Measurements from ENCODE around the gene MPPED1.

DNA sequence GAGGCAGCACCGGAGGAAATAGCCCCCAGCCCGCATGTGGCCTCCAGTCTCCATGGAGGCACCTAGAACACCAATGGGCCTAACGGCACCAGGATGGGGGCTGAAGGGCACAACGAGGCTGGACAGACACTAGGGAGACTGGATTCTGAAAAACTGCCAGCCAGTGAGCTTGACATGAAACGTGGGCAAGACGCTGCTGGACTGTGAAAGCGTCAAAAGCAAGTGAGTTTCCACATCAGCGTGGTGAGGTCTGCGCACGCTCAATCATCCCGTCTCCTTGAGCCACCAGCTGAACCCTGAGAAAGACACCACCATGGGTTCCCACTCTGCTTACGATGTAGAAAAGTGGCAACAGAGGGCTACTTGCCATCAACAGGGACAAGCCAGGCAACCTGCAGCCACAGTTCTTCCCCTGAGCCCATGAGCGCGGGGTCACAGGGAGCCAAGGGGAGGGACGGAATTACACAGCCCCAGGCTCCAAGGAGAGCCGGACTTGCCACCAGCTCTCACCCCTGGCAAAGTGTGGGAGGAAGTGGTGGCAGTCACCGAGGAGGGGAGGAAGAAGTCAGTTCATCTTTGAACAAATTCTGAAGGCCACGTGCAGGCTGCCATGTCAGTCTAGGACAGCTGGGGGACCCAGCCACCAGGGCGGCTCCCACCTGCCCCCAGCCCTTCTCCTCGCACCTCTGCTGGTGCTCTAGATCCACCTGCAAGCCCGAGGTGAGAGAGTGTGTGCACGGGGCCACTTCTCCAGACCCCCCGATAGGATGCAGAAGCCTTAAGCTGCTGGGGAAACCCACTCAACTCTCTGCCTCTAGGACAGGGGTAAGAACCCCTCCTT lies 131.1 kb downstream of the MPPED1 start:
- TF ChIP-seq ZBTB21 (CRISPR knock-in tag; IDR thresholded peaks at IDR 0.05; ENCODE audit: borderline replicate concordance), result no peak
- TF ChIP-seq, protein P1, sequence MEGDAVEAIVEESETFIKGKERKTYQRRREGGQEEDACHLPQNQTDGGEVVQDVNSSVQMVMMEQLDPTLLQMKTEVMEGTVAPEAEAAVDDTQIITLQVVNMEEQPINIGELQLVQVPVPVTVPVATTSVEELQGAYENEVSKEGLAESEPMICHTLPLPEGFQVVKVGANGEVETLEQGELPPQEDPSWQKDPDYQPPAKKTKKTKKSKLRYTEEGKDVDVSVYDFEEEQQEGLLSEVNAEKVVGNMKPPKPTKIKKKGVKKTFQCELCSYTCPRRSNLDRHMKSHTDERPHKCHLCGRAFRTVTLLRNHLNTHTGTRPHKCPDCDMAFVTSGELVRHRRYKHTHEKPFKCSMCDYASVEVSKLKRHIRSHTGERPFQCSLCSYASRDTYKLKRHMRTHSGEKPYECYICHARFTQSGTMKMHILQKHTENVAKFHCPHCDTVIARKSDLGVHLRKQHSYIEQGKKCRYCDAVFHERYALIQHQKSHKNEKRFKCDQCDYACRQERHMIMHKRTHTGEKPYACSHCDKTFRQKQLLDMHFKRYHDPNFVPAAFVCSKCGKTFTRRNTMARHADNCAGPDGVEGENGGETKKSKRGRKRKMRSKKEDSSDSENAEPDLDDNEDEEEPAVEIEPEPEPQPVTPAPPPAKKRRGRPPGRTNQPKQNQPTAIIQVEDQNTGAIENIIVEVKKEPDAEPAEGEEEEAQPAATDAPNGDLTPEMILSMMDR (IDR thresholded peaks at IDR 0.05), result no peak
- TF ChIP-seq ZNF138 (CRISPR knock-in tag; conservative IDR thresholded peaks at IDR 0.05), result no peak
- no peak for TF ChIP-seq NFYB (CRISPR knock-in tag; conservative IDR thresholded peaks at IDR 0.05; ENCODE audit: low read depth)
- TF ChIP-seq NR3C1 (CRISPR knock-in tag; conservative IDR thresholded peaks at IDR 0.05; ENCODE audit: low read depth), result no peak
- no peak for TF ChIP-seq CREM (CRISPR knock-in tag; IDR thresholded peaks at IDR 0.05)
- no peak for TF ChIP-seq FOXJ3 (CRISPR knock-in tag; IDR thresholded peaks at IDR 0.05; ENCODE audit: borderline replicate concordance)
- TF ChIP-seq, protein P2, sequence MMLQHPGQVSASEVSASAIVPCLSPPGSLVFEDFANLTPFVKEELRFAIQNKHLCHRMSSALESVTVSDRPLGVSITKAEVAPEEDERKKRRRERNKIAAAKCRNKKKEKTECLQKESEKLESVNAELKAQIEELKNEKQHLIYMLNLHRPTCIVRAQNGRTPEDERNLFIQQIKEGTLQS (CRISPR knock-in tag; conservative IDR thresholded peaks at IDR 0.05), result no peak
- TF ChIP-seq, protein P3, sequence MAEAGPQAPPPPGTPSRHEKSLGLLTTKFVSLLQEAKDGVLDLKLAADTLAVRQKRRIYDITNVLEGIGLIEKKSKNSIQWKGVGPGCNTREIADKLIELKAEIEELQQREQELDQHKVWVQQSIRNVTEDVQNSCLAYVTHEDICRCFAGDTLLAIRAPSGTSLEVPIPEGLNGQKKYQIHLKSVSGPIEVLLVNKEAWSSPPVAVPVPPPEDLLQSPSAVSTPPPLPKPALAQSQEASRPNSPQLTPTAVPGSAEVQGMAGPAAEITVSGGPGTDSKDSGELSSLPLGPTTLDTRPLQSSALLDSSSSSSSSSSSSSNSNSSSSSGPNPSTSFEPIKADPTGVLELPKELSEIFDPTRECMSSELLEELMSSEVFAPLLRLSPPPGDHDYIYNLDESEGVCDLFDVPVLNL (CRISPR knock-in tag; IDR thresholded peaks at IDR 0.05; ENCODE audit: borderline replicate concordance, low read depth), result no peak
- TF ChIP-seq ZNF121 (CRISPR knock-in tag; IDR thresholded peaks at IDR 0.05), result no peak
- no peak for TF ChIP-seq GABPB1 (CRISPR knock-in tag; IDR thresholded peaks at IDR 0.05)
- TF ChIP-seq, protein P4, sequence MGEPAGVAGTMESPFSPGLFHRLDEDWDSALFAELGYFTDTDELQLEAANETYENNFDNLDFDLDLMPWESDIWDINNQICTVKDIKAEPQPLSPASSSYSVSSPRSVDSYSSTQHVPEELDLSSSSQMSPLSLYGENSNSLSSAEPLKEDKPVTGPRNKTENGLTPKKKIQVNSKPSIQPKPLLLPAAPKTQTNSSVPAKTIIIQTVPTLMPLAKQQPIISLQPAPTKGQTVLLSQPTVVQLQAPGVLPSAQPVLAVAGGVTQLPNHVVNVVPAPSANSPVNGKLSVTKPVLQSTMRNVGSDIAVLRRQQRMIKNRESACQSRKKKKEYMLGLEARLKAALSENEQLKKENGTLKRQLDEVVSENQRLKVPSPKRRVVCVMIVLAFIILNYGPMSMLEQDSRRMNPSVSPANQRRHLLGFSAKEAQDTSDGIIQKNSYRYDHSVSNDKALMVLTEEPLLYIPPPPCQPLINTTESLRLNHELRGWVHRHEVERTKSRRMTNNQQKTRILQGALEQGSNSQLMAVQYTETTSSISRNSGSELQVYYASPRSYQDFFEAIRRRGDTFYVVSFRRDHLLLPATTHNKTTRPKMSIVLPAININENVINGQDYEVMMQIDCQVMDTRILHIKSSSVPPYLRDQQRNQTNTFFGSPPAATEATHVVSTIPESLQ (CRISPR knock-in tag; IDR thresholded peaks at IDR 0.05), result no peak

All from WTC11 (cell line).